ENCODE results near the gene OR8B4.

Gene OR8B4

DNA sequence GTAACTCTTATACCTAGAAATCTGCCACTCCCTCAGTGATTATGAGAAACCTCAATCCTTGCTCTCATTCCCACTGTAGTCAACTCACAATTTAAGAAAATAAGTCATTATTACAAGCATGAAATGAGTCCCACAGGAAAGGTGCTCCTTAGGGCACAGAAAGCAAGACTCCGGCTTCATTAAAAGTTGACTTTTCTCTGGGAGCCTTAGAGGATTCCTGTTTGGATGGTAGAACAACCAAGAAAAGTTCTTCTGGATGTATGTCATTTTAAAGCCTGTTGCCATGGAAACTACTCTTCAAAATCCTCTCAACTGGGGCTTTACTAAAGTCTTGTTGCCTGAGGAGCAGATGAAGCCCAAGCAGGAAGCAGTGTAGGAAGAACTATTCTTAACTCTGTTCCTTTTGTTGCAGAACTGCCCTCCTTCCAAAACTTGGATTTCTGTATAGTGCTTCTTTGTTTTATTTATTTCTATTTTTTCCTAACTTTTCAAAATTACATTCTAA is 21.0 kb upstream of the OR8B4 start, which contains the start of gene OR8B8:
OR8B8 (minus strand) TSS at position 51 of the 505 bp plus-strand sequence. CDS start 4,611 bp downstream, outside the sequence.
- TF ChIP-seq RARB (CRISPR knock-in tag; IDR thresholded peaks at IDR 0.05) (no peak), CSDC2 (CRISPR knock-in tag; IDR thresholded peaks at IDR 0.05) (no peak), ESRRG (CRISPR knock-in tag; IDR thresholded peaks at IDR 0.05) (no peak), TOX (CRISPR knock-in tag; IDR thresholded peaks at IDR 0.05; ENCODE audit: borderline replicate concordance) (no peak), OSR1 (CRISPR knock-in tag; IDR thresholded peaks at IDR 0.05) (no peak), ZC3H10 (CRISPR knock-in tag; IDR thresholded peaks at IDR 0.05) (no peak), TSHZ2 (CRISPR knock-in tag; IDR thresholded peaks at IDR 0.05) (no peak)
- no peak for ATAC-seq

DNA sequence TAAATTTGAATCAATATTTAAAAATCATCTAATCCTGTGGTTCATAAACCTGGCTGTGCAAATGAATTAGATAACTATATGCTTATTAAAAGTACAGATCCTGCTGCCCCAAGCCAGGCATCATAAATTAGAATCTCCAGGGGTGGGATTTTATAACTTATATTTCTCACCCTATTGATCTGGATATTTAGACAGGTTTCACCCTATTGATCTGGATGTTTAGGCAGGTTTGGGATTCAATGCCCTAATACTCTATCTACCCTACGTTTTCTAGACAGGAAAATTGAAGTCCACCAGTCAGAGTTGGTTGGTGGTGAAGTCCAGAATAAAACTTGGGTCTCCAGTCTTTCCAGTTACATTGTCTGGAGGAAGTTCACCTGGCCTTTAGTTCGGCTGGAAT is 18.2 kb upstream of the OR8B4 start:
- TF ChIP-seq ESRRG (CRISPR knock-in tag; IDR thresholded peaks at IDR 0.05) (no peak), CSDC2 (CRISPR knock-in tag; IDR thresholded peaks at IDR 0.05) (no peak), TCF4 (CRISPR knock-in tag; IDR thresholded peaks at IDR 0.05; ENCODE audit: borderline replicate concordance) (no peak), POU6F1 (CRISPR knock-in tag; IDR thresholded peaks at IDR 0.05; ENCODE audit: borderline replicate concordance, low read depth) (no peak)

DNA sequence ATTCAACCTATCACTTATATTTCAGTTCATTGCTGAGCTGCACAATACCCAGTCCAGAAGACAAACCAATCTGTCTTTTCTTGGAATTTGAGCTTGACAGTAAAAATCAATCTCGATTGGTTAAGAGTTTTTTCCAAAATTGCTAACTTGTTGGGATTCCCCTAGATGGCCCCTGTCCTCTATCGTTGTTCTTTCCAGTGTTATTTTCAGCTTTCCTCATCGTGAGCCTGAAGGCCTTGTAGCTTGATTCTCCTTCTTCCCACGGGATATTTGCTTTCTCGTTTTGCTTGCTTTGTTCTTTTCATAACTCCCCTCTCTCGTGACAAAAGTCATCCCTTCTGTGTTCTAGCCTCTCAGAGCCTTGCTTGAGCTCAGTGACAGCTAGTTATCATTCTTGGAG is 17.8 kb upstream of the OR8B4 start:
- no peak for TF ChIP-seq OSR1 (CRISPR knock-in tag; IDR thresholded peaks at IDR 0.05)
- TF ChIP-seq TOX (CRISPR knock-in tag; IDR thresholded peaks at IDR 0.05; ENCODE audit: borderline replicate concordance), result no peak
- TF ChIP-seq TCF4 (CRISPR knock-in tag; IDR thresholded peaks at IDR 0.05; ENCODE audit: borderline replicate concordance), result no peak
- no peak for TF ChIP-seq TSHZ2 (CRISPR knock-in tag; IDR thresholded peaks at IDR 0.05)
- no peak for TF ChIP-seq CSRNP3 (CRISPR knock-in tag; IDR thresholded peaks at IDR 0.05)
- no peak for TF ChIP-seq ZNF70 (CRISPR knock-in tag; IDR thresholded peaks at IDR 0.05)
- no peak for TF ChIP-seq ISL1 (CRISPR knock-in tag; IDR thresholded peaks at IDR 0.05)
- ATAC-seq, result no peak

More for the DNA sequence above, 18.2 kb upstream of the OR8B4 start:
- ATAC-seq, result no peak

GRCh38 chr11:124441519-124441918 is 16.8 kb upstream of the OR8B4 start:
- ATAC-seq, result no peak
- TF ChIP-seq ZNF70 (CRISPR knock-in tag; IDR thresholded peaks at IDR 0.05) (no peak), BACH2 (CRISPR knock-in tag; IDR thresholded peaks at IDR 0.05; ENCODE audit: borderline replicate concordance) (no peak), ZNF8 (CRISPR knock-in tag; IDR thresholded peaks at IDR 0.05) (no peak), TCF4 (CRISPR knock-in tag; IDR thresholded peaks at IDR 0.05; ENCODE audit: borderline replicate concordance) (no peak), ZFP3 (CRISPR knock-in tag; IDR thresholded peaks at IDR 0.05) (no peak), CSRNP3 (CRISPR knock-in tag; IDR thresholded peaks at IDR 0.05) (no peak), RARB (CRISPR knock-in tag; IDR thresholded peaks at IDR 0.05) (no peak), ZC3H10 (CRISPR knock-in tag; IDR thresholded peaks at IDR 0.05) (no peak), ZFP30 (CRISPR knock-in tag; IDR thresholded peaks at IDR 0.05) (no peak), ISL1 (CRISPR knock-in tag; IDR thresholded peaks at IDR 0.05) (no peak), ESRRG (CRISPR knock-in tag; IDR thresholded peaks at IDR 0.05) (no peak), OSR1 (CRISPR knock-in tag; IDR thresholded peaks at IDR 0.05) (no peak), CREB5 (CRISPR knock-in tag; IDR thresholded peaks at IDR 0.05; ENCODE audit: low read depth) (no peak), PPARA (CRISPR knock-in tag; IDR thresholded peaks at IDR 0.05; ENCODE audit: borderline replicate concordance) (no peak), ZNF565 (CRISPR knock-in tag; conservative IDR thresholded peaks at IDR 0.05; ENCODE audit: low read depth) (no peak), SNAI2 (CRISPR knock-in tag; IDR thresholded peaks at IDR 0.05) (no peak)
- TF ChIP-seq, protein P1, sequence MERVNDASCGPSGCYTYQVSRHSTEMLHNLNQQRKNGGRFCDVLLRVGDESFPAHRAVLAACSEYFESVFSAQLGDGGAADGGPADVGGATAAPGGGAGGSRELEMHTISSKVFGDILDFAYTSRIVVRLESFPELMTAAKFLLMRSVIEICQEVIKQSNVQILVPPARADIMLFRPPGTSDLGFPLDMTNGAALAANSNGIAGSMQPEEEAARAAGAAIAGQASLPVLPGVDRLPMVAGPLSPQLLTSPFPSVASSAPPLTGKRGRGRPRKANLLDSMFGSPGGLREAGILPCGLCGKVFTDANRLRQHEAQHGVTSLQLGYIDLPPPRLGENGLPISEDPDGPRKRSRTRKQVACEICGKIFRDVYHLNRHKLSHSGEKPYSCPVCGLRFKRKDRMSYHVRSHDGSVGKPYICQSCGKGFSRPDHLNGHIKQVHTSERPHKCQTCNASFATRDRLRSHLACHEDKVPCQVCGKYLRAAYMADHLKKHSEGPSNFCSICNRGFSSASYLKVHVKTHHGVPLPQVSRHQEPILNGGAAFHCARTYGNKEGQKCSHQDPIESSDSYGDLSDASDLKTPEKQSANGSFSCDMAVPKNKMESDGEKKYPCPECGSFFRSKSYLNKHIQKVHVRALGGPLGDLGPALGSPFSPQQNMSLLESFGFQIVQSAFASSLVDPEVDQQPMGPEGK (CRISPR knock-in tag; IDR thresholded peaks at IDR 0.05; ENCODE audit: borderline replicate concordance), result no peak

All from SK-N-SH treated with all-trans-retinoic acid at 6 μM for 48 hours (cell line).